Small intestine (tissue), 7 donors: ENCODE results near the gene C4A. TPM values are rescaled to one million over a fixed set of nuclear protein-coding genes. Genes with fewer than 3 reads are reported as not detected.
"Not testable (repeated sequence)": the region's sequence is repeated elsewhere in the genome, so short reads cannot be mapped to it uniquely, and the experiment has no call there.

Experiments
- DNase-seq, 2 donors: peaks; one replicate each; pipeline versions ENCODE4 v3.0.0 to v3.0.0-alpha.2; 2013
- FAIRE-seq: peaks from 2 replicates; lab custom pipeline; 2012; peaks lifted over from hg19 to GRCh38; lab: Jason Lieb, UNC
- H3K27ac ChIP-seq, 3 donors: one replicate each; pipeline ENCODE4 v1.5.1; 2013; ENCODE audit warnings: low read length in 2 of 3, mild to moderate bottlenecking in 2 of 3, control low read depth in 1 of 3, inconsistent platforms in 1 of 3, low read depth in 1 of 3, moderate library complexity in 1 of 3
- H3K27me3 ChIP-seq, 3 donors: one replicate each; pipeline ENCODE4 v1.6.1; 2013; ENCODE audit warnings: low read length in 3 of 3, inconsistent platforms in 1 of 3; ENCODE audit not compliant: control insufficient read depth in 3 of 3, insufficient read depth in 3 of 3
- H3K36me3 ChIP-seq, 3 donors: one replicate each; pipeline ENCODE4 v1.6.1; 2013; ENCODE audit warnings: low read length in 3 of 3, inconsistent platforms in 1 of 3, low read depth in 1 of 3, mild to moderate bottlenecking in 1 of 3, moderate library complexity in 1 of 3; ENCODE audit not compliant: control insufficient read depth in 3 of 3, insufficient read depth in 2 of 3
- H3K4me1 ChIP-seq, 3 donors: one replicate each; pipeline ENCODE4 v1.6.1; 2013; ENCODE audit warnings: low read length in 2 of 3, inconsistent platforms in 1 of 3, low read depth in 1 of 3, mild to moderate bottlenecking in 1 of 3, moderate library complexity in 1 of 3; ENCODE audit not compliant: control insufficient read depth in 3 of 3, insufficient read depth in 2 of 3
- H3K4me3 ChIP-seq, 3 donors: one replicate each; pipeline ENCODE4 v1.5.1; 2013; ENCODE audit warnings: low read length in 3 of 3, control low read depth in 1 of 3, inconsistent platforms in 1 of 3, low read depth in 1 of 3, mild to moderate bottlenecking in 1 of 3, moderate library complexity in 1 of 3
- H3K9me3 ChIP-seq, 2 donors: one replicate each; pipeline ENCODE4 v1.6.1; 2013; ENCODE audit warnings: low read depth in 1 of 2, low read length in 1 of 2; ENCODE audit not compliant: control insufficient read depth in 2 of 2, insufficient read depth in 1 of 2
- WGBS, 3 donors: extraction: QIAGEN DNeasy Blood & Tissue Kit; methylation state at CpG; one replicate each; pipeline ENCODE4 v1.1.7; 2013; 5-methylcytosine and 5-hydroxymethylcytosine counted together
- polyA plus RNA-seq, 4 donors: library from polyadenylated mRNA; stranded (reverse) in 3 of 4; unstranded in 1 of 4; fragments of 200-250 nt in 3 of 4; fragments of 120-200 nt in 1 of 4; gene quantifications; one replicate each; pipeline versions ENCODE4 v1.2.1 to v1.2.3, GENCODE V29; 2013
- donor health status: healthy with polysubstance abuse.
- donor health status: control.
- donor health status: control.
- donor health status: Bipolar disorder and iron deficiency.
- donor health status: healthy.

Gene C4A
- polyA plus RNA-seq, 4 donors, result 4.0 to 64.7 (median 26.1) TPM

GRCh38 chr6:32037136-32037535 lies 55.3 kb downstream of the C4A start:
- not testable (repeated sequence) for H3K27ac ChIP-seq, DNase-seq, H3K4me3 ChIP-seq, H3K36me3 ChIP-seq, H3K4me1 ChIP-seq, FAIRE-seq, H3K27me3 ChIP-seq, H3K9me3 ChIP-seq
- WGBS, 3 donors, result 66 to 91% (median 76%) methylated on average over 4 of the region's 5 CpGs

GRCh38 chr6:32037598-32038524 lies 56.0 kb downstream of the C4A start, which contains the start of gene CYP21A2:
CYP21A2 (plus strand) TSS chr6:32038415; CDS start chr6:32038423, 8 bp downstream.
- WGBS, 3 donors, result 80 to 87% (median 81%) methylated on average over 10 to 15 of the region's 19 CpGs
- not testable (repeated sequence) for DNase-seq, H3K27me3 ChIP-seq, H3K27ac ChIP-seq, H3K4me1 ChIP-seq, H3K4me3 ChIP-seq, H3K9me3 ChIP-seq, H3K36me3 ChIP-seq, FAIRE-seq

- not testable (repeated sequence) for FAIRE-seq
Measured at GRCh38 chr6:32038878-32039277, 57.0 kb downstream of the C4A start.

GRCh38 chr6:32039321-32040274 lies 57.7 kb downstream of the C4A start:
- not testable (repeated sequence) for H3K36me3 ChIP-seq, FAIRE-seq, H3K27ac ChIP-seq, DNase-seq, H3K4me1 ChIP-seq, H3K9me3 ChIP-seq, H3K27me3 ChIP-seq, H3K4me3 ChIP-seq
- WGBS, 3 donors, result 70 to 81% (median 78%) methylated on average over 13 to 23 of the region's 24 CpGs

More at GRCh38 chr6:32038878-32039277, 57.0 kb downstream of the C4A start:
- H3K9me3 ChIP-seq, H3K4me1 ChIP-seq, H3K36me3 ChIP-seq, H3K4me3 ChIP-seq, H3K27me3 ChIP-seq, DNase-seq, H3K27ac ChIP-seq: not testable (repeated sequence)
- WGBS, 3 donors, result 67 to 84% (median 81%) methylated on average over 4 of the region's 5 CpGs

- H3K9me3 ChIP-seq, FAIRE-seq, H3K4me1 ChIP-seq, H3K36me3 ChIP-seq, H3K27me3 ChIP-seq, H3K27ac ChIP-seq, DNase-seq, H3K4me3 ChIP-seq: not testable (repeated sequence)
- WGBS, 3 donors, result 76 to 85% (median 83%) methylated on average over 14 to 25 of the region's 43 CpGs
Measured at GRCh38 chr6:32040299-32041049, 58.6 kb downstream of the C4A start.

GRCh38 chr6:32041050-32041321 lies 59.1 kb downstream of the C4A start:
- H3K4me3 ChIP-seq, H3K4me1 ChIP-seq, H3K36me3 ChIP-seq, H3K27ac ChIP-seq, FAIRE-seq, H3K27me3 ChIP-seq, H3K9me3 ChIP-seq, DNase-seq: not testable (repeated sequence)
- 66 to 87% (median 74%) methylated on average over 5 to 6 of the region's 13 CpGs for WGBS, 3 donors

- H3K4me3 ChIP-seq, H3K4me1 ChIP-seq, H3K36me3 ChIP-seq, DNase-seq, H3K27ac ChIP-seq, H3K9me3 ChIP-seq, H3K27me3 ChIP-seq, FAIRE-seq: not testable (repeated sequence)
- WGBS, 3 donors, result 54 to 75% (median 70%) methylated on average over 5 to 7 of the region's 10 CpGs
Measured at GRCh38 chr6:32041385-32041784, 59.5 kb downstream of the C4A start.

GRCh38 chr6:32042276-32042675 lies 60.4 kb downstream of the C4A start:
- not testable (repeated sequence) for FAIRE-seq, DNase-seq
- WGBS, 3 donors, result 89 to 92% (median 92%) methylated on average over 10 to 14 of the region's 15 CpGs

More at GRCh38 chr6:32042276-32042675, 60.4 kb downstream of the C4A start:
- not testable (repeated sequence) for H3K36me3 ChIP-seq, H3K4me3 ChIP-seq, H3K4me1 ChIP-seq, H3K27ac ChIP-seq, H3K27me3 ChIP-seq, H3K9me3 ChIP-seq
